HG03520 (cell line): ENCODE results near the gene ALG14.
"Not testable (repeated sequence)": the region's sequence is repeated elsewhere in the genome, so short reads cannot be mapped to it uniquely, and the experiment has no call there.

Source experiments
- ATAC-seq: cut with Tn5 transposase; IDR thresholded peaks from one replicate; pipeline ENCODE4 v1.9.1; 2021; ENCODE audit warnings: mild to moderate bottlenecking, moderate library complexity; ENCODE audit not compliant: unreplicated experiment

Gene ALG14

DNA sequence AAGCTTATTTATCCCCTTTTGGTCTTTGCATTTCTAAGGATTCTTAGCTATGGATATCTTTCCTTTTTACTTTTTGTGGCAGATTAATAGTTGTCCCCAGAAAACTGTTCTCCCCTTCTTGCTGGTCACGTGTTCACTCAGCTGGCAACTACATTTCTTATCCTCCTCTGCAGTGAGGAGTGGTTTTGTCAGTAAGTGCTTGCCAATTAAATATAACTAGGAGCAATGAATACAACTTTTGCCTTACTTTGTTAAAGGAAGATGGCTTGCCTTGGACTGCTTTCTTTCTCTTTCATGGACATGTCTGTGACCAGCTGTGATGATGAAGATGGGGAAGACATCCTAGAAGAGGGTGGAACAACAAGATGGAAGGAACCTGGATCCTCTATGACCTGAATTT lies 15.6 kb upstream of the ALG14 start:
- ATAC-seq: no peak

DNA sequence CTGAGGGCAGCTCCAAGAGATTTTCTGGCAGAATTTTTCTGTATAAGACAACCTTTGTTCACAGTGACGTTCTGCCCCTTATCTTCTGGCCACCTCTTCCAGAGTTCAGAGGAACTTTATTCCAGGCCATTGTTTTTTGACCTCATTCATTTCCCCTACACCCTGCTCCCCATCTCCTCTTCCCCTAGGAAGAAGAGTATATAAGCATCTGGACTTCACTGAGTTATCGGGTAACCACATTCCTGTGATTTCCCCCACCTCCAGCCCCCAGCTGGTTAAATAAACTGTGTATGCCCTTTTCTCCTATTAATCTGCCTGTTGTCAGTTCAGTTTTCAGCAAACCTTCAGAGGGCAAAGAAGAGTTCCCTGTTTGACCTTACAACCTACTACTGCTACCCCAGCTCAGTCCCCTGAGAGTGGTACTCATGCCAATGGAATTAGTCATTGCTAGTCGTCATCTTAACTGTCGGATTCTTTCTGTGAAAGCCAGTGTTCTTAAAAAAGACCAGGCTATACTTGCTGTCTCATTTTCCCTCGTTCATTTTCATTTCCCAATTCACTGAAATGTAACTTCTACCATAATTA lies 14.3 kb upstream of the ALG14 start:
- ATAC-seq: peak; percentile 44

DNA sequence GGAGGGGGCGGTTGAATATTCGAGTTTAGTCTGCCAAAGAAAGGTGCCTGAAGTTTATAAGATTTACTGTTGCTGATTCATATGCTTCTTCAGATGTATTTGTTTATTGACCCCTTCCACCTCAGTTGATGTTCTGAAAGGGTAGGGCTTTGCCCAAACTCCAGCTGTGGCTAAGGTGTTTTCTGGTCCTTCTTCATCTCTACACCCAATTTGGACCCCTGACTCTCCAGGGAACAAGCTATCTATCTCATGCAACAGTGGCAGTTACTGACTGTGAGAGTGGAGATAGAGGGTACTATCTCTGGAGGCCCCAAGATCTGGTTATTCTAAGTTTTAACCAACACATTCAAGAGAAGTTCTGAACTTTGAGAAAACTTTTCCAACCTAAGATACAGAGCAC lies 12.6 kb upstream of the ALG14 start:
- ATAC-seq: no peak

DNA sequence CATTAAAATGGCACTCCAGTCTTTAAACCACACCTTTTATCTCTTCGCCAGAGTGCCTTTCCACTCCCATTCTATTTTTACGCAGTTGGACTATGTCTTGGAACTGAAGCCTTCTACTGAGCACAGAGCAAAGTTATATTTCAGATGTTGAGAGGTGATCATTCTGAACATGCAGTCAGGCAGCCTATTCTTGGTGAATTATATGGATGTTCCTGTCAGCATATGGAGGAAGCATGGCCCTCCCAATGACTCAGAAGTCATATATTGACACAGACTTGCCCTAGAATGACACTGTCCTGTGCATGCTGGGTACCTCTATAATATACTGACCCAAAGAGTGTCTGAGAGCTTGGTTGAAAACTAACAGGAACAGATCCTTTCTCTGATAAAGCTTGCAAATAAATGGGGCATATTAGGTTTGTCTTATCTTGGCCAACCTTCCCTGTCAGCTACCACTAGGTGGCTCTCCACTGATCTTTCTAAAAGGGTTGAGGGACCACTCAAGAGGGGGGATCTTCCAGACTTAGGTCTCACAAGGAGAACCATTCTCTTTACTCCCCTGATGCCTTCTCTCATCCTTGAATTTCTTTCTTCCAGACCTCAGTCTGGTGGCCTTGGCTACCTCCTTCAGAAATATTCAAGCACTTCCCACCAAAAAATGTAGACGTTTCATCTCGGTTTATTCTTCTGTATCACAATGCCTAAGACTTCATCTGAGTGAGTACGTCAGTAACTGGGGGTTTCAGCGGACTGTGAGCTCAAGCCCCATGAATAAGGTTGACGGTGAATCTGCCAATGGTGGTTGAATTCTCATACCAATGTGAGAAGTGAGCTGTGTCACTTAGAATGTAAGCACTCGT lies 11.8 kb upstream of the ALG14 start:
- ATAC-seq: peak; percentile 73

DNA sequence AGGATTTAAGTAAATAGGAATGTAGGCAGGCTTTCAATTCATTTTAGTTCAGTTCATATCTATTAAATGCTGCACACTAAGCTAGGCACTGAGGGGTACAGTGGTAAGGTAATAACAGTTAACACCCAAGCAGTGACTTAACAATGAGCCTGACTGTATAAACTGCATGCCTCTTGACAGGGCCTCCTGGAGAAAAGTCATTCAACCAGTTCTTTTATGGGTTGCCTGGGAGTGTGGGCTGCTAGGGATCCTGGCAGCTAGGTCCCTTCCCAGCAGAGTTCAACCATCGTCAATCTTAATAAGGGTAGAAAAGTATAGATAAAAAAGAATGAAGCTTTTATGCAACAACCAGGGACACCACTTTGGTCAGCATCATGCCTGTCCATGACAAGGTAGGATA lies 8.1 kb upstream of the ALG14 start:
- no peak for ATAC-seq

DNA sequence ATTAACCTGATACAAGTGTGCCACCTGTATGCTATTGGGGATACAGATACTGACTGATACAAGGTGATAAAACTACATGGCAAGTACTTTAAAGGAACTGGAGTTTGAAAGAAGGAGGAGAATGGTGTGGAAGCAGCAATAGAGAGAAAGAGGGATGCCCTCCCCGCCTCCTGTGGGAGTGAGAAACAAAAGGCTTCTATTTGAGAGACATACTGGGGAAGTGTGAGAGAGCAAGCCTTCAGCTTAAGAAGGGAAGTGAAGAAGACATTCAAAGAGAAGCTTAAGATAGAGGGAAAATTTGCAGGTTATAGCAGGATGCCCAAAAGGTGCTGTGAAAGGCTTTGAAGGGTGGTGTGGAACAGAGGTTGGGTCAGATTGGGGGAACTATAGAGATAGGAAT lies 7.7 kb upstream of the ALG14 start:
- ATAC-seq: no peak

DNA sequence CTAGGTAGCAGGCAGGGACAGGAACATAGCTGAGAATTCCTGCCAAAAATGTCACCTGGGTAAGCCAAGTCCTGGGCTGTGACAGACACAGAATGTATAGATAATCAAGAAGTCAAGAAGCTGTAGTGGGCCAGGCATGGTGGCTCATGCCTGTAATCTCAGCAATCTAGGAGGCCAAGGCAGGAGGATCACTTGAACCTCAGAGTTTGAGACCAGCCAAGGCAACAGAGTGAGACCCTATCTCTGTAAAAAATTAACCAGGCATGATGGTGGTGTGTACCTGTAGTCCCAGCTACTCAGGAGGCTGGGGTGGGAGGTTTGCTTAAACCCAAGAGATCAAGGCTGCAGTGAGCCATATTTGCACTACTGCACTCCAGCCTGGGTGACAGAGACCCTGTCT lies 3.3 kb upstream of the ALG14 start:
- ATAC-seq: no peak

DNA sequence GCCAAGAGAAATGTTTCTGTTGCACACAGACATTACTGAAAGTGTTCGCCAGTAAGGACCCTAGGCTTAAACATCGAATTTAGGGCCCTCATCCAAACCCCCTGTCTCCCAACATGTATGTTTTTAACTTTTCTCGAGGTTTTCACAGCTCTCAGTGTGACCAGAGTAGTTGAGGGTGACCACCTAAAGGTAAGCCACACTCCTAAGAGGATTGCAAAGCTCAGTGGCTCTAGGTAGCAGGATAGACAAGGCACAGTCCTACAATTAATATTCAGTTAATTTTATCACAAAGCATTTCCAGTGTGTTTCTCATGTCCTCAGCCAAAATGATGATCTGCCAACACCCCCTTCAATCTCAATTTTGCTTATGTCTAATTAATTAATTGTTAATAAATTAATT lies 695 bp upstream of the ALG14 start:
- ATAC-seq: peak; percentile 2

DNA sequence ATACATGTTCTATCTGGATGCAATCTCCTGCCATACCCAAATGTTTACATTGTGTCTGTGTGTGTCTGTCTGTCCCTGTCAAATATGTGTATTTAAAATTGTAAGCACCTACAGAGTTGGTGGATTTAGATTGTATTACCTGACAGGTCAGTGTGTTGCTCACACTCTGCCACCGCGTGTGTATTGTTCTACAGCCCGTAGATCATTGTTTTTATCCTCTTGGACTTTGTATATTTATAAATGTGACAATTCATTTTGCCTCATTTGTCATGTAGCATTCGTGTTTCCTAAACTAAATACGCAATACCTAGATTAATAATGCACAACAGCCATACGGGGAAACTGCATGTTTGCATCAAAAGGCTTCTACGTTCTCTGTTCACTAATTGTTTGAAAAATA lies 634 bp downstream of the ALG14 start:
- ATAC-seq: no peak

DNA sequence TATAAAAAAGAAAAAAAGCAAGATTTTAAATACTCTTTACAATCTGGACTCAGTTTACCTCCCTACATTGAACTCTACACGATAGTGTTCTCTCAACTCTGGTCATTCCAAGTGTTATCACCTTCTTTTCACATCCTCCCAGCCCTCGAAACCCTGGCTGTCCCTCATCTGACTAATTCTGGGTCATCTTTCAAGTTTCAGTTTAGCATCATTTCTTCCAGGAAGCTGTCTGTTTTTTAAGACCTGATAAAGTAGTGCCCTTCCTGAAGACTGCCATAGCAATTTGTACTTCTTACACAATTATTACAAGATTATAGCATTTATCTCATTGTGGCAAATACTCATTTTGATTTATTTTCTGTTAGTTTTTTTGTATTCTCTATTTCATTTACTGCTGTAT lies 1.2 kb downstream of the ALG14 start:
- no peak for ATAC-seq

DNA sequence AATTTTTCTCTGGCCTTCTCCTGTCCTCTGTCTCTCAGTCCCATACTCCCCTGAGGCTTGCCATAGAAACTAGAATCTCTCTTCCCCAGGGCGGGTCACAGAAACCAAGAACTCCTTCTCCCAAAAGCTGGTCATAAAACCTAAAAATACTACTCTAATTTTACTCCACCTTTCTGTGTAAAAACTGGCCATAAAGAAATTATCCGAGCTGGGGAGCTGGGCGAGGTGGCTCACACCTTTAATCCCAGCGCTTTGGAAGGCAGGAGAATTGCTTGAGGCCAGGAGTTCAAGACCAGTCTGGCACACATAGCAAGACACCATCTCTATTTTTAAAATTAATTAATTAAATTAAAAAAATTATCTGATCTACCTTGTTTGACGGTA lies 3.0 kb downstream of the ALG14 start:
- no peak for ATAC-seq

DNA sequence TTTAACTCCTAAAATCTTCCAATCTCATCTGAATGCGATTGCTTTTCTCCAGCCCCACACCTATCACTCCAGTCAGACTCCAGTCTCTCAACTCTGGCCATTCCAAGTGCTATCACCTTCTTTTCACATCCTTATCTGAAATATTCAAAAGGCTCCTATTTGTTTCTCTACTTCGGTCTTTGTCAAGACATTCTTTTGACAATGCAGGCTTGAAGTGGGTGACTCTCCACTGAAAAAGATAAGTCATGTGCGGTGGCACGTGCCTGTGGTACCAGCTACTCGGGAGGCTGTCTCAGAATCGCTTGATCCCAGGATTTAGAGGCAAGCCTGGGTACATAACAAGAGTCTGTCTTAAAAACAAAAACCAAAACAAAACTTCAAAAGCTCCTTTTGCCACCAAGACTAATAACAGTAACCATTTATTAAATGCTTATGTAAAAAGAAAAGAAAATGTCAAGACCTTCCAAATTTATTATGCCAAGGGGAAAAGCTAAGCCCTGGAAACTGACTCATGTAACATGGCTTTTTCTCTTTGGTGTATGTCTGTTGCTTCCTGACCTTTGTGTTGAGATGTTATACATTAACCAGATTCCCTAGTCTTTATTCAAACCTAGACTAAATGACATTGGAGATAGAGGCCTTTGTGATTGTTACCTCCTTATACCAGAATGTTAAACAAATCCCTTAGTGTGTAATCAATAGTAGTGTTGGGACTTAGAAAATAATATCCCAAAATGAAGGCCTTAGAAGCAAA lies 3.6 kb downstream of the ALG14 start:
- ATAC-seq: no peak

DNA sequence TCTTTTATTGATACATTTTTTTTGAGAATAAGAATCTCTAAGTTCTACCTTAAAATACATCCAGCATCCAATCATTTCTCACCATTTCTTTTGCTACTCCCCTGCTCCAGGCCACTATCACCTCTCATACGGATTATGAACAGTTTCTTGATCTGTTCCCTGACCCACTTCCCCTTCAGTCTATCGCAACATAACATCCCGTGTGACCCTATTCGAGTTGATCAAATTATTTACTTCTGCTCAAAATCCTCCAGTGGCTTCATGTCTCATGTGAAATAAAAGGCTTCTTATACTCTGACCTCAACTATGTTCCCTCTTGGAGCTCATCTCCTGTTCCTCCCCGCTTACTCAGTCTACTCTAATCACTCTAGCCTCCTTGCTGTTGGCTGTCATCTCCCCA lies 5.2 kb downstream of the ALG14 start:
- no peak for ATAC-seq

DNA sequence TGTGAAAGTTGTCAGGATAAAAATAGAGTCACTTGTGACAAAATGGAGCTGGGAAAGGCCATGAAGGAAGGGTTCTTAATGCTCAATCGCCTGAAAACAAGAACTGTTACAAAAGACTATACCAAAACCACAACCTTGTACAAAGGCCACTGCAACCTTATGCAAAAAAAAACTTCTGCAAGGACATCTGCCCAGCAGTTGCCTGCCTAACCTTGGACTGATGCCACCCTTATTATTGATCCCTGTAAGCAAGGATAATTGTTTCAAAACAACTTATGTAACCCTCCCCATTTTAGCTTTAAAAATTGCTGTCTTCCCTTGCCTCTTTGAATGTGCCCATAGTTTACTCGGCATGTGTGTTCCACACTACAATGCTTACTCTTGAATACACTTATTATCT lies 5.7 kb downstream of the ALG14 start:
- ATAC-seq: no peak

DNA sequence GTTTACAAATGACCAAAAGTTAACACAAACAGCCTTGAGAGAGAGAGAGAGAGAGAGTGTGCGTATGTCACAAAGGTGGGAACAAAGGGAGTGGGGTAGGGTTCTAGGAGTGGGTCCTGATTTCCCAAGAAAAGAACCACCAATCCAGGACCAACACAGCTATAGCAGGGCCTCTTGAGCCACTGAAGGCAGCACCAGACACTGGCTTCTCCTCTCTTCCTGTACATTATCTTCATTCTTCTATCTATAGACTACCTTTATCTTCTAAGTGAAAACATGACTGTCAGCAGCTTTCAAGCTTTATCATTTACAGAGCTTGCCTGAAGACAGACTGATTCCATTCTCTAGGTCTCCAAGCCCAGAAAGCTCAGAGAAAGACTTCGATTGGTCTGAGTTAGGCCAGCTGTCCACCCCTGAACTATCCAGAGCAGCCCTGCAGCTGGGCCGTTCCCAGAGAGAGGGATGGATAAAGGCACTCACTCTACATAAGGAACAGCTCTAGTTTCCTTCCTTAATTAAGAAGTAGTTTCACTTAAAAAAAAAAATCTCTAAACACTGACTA lies 11.2 kb downstream of the ALG14 start:
- no peak for ATAC-seq

DNA sequence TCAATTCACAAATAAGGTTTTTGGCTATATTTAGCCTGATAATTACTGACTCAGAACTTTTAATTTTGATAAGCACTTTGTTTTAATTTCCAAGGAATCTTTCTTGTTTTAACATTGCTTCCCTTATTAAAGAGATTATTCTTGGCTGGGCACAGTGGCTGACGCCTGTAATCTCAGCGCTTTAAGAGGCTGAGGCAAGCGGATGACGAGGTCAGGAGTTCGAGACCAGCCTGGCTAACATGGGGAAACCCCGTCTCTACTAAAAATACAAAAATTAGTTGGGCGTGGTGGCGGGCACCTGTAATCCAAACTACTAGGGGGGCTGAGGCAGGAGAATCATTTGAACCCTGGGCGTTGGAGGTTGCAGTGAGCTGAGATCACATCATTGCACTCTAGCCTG lies 13.8 kb downstream of the ALG14 start:
- no peak for ATAC-seq

DNA sequence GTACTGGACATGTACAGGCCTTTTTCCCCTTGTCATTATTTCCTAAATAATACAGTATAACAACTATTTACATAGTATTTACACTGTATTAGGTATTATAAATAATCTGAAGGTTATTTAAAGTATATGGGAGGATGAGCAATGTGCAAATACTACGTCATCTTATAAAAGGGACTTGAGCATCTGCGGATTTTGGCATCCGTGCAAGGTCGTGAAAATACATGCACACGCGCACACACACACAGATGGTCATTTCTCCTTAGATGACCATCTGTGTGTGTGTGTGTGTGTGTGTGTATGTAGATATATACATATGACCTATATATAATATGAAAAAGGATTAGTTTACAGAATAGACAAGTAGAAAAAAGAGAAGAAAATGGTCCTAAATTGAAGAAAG lies 15.4 kb downstream of the ALG14 start:
- no peak for ATAC-seq

DNA sequence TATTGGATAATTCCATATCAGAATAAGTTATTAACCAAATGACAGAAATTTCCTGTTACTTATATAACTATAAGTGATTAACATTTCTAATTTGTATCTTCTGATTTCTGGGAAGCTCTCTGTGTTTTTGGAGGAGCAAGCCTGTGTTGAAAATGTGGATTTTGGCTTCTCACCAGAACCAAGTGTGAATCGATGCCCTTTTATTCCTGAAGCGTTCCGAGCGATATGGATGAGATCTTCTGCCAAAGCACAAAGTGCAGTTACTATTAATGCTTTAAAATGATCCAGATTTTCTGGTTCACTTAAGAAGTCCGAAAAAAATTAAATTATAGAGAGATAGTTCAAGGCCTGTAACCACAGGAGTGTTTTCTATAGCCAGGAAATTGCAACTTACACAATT lies 22.8 kb downstream of the ALG14 start:
- ATAC-seq: no peak

DNA sequence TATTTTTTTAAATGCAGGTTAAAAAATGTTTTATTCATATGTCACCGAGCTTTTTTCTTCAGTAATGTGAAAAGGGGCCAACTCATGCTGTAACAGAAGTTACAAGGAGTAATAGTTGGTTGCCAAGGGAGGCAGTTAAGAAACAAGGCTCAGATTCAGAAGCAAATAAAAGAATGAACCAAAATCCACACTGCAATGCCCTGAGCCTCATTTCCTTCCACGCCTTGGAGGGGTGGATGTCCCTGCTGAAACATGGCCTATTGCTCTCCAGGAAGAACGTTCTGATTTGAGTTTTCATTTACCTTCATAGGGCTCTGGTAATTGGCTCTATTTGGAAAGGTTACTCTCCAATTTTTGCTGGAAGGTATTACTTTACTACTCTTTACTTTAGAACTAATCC lies 24.4 kb downstream of the ALG14 start:
- ATAC-seq: no peak

DNA sequence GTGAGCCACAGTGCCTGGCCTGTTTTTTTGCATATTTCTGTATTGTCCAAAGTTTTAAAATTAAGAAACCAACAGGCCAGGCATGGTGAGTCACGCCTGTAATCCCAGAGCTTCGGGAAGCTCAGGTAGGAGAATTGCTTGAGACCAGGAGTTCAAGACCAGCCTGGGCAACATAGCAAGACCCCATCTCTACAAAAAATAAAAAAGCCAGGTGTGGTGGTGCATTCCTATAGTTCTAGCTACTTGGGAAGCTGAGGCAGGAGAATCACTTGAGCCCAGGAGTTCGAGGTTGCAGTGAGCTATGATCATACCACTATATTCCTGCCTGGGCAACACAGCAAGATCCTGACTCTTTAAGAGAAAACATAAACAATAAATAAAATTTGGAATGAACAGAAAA lies 25.1 kb downstream of the ALG14 start:
- ATAC-seq: not testable (repeated sequence)

DNA sequence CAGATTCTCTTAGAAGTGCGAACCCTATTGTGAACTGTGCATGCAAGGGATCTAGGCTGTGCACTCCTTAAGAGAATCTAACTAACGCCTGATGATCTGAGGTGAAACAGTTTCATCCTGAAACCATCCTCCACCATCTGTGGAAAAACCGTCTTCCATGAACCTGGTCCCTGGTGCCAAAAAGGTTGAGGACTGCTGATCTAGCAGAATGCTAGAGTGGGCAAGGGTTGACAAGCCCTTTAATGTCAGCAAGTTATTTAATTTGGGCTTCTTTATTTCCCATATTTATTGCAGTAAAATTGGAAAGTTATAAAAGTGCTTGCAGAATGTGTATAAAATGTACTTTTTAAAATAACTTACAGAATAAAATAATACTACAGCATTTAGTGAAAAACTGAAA lies 26.4 kb downstream of the ALG14 start:
- no peak for ATAC-seq
